ENCODE measurements around the gene TMEM127.
A peak's percentile ranks its signal among the peaks of the same experiment; 100 is the strongest.
"Not testable (repeated sequence)": the region's sequence is repeated elsewhere in the genome, so short reads cannot be mapped to it uniquely, and the experiment has no call there.

TMEM127 gene, protein sequence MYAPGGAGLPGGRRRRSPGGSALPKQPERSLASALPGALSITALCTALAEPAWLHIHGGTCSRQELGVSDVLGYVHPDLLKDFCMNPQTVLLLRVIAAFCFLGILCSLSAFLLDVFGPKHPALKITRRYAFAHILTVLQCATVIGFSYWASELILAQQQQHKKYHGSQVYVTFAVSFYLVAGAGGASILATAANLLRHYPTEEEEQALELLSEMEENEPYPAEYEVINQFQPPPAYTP

DNA sequence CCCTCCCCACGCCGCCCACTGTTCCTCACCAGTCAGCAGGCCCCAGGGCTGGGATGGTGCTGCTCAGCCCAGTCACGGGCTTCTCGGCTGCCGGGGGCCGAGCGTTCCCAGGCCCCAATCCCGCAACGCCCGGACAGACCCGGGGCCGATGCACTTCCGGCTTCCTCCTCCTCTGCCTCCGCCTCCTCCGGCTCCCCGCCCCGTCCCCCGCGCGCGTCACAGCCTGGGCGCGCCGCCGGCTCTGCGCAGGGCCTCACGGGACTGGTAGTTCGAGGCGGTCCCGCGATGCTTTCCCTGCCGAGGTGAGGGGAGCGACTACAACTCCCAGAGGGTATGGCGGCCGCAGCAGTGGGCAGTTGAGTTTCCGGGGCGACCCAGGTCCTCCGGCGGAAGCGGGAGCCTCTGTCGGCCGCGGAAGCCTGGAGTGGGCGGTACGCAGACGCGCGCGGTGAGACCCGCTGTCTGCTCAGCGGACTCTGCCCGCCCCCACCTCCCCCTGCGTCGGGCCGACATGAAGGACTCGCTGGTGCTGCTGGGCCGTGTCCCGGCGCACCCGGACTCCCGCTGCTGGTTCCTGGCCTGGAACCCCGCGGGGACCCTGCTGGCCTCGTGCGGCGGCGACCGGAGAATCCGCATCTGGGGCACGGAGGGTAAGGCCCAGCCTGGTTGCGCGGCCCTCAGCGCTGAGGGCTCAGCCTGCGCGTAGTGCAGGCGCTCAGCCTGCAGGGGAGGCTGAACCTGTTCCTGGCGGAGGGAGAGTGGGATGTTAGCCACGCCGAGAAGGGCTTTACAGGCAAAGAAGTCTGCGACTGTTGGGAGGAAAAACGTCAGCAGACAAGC, at the start of gene TMEM127, which contains the start of gene CIAO1:
Gene TMEM127 (minus strand): TSS at position 158 of the 840 bp plus-strand sequence. CDS start 616 bp downstream, outside the sequence.
Gene CIAO1 (plus strand): TSS at position 386 of the 840 bp plus-strand sequence. CDS start 126 bp downstream, at position 512.
- DNase-seq: peak; percentile 72 to 91

DNA sequence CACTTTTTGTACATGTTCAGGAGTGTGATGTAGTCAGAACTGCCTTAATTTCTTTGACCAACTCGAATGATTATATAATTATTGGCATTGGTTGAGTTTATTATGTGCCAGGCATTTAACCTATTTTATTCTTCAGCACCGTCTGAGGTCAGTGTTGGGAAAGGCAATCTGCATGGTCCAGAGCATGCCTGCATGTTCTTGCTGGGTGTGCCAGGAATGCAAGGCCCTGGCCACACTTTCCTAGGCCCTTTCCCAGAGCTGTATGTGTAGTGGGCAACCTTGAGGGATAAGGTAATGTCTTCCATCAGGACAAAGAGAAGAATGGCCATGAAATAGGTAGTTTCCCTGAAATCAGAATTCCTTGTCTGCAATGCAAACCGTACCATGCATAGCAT, 49.2 kb upstream of the TMEM127 start:
- no peak for DNase-seq

DNA sequence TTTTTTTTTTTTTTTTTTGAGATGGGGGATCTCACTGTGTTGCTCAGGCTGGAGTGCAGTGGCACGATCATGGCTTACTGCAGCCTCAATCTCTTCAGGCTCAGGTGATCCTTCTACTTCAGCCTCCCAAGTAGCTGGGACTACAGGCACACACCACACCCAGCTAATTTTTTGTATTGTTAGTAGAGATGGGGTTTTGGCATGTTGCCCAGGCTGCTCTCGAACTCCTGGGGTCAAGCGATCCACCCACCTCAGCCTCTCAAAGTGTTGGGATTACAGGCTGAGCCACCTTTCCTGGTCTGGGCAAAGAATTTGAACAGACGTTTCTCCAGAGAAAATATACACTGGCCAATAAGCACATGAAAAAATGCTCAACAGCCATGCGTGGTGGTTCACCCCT, 42.5 kb upstream of the TMEM127 start:
- DNase-seq: peak in 1 of 2 experiments; percentile 5

DNA sequence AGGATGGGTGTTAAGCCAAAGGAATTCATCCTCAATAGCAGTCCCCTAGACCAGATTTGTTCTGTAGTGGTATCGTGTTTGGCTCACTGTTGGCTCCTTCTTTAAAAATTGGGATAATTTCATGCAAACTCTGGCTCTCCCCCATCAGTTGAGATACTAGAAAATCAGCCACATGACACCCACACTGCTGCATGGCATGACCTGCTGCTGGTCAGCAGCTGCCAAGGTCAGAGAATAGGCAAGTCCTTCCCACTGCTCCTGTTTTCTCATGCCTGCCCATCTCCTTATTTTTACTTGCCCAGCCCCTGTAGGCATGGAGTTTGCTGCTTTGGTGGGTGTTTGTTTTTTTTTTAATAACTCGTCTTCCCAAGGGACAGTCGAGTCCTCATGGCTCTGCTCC, 40.6 kb upstream of the TMEM127 start:
- no peak for DNase-seq

DNA sequence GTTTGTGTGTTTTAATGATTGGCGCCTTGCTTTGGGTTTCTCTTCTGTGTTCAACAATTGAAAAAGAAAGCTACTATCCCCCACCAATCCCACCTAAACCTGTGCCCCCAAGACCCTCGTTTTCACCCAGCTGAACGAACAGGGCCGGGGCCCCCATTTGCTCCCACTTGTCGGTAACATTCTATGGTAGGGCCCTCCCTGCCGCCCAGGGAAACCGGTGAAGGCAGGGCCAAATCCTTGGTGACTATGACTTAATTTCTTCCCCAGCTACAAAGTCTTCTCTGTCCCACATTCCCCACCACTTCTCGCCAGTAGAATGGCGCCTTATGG, 40.1 kb upstream of the TMEM127 start:
- DNase-seq: no peak

DNA sequence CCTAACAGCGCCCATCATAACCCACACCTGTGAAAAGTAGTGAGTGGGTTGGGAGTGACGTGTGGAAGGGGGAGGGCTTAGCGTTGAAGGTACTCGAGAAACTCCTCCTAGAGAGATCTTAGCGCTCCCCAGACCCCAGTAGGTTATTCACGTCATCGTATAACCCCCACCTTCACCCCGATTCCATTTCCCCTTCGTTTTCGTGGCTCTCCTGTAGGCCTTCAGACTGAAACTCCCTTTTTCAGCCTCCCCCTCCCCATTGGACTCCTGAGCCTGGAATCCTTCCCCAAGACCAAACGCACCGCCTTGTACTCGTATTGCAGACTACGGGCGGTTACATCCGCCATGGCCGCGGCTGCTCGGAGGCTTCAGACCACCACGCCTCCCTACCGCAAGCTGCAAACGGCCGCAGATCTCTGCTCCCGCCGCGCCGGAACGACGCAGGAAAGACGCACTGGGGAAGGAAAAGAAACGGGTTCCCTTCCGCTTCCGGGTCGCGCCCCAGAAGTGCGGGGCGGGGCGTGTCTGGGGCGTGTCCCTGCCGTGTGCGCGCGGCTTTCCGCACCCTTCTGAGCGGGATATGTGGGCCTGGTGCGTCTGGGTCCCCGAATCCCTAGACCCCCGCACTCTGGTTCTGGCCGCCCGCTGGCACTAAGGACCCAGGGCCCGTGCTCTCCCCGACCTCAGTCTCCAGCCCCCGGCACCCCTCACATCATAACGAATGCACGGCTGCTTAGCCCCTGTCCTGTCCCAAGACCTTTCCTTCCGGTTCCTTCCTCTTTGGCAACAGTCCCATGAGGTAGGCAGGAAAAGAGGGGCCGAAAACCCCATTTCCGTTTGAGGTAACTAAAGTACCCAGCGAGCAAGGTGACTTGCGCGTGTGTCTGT, 39.5 kb upstream of the TMEM127 start, which contains the start of gene SNRNP200:
Gene SNRNP200 (minus strand): TSS at position 456 of the 888 bp plus-strand sequence. CDS start 109 bp downstream, at position 347.
- peak; percentile 75 to 77 for DNase-seq

DNA sequence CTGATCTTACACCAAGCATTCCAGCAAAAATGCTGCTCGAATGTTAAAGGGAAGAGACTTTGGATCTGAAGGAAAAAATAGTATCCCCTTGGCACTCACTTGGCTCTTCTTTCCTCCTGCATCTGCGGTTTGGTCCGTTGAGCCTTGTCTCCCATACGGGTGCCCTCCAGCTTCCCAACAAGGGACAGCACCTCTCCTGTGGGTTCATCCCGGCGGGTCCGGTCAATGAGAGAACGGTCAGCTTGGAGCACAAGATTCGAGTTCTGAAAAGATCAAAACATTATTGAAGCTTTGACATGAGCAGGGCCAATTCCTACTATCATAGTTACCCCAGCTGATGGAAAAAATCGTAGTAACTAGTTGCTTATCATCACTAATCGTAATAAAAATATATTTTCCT, 38.8 kb upstream of the TMEM127 start:
- DNase-seq: no peak

DNA sequence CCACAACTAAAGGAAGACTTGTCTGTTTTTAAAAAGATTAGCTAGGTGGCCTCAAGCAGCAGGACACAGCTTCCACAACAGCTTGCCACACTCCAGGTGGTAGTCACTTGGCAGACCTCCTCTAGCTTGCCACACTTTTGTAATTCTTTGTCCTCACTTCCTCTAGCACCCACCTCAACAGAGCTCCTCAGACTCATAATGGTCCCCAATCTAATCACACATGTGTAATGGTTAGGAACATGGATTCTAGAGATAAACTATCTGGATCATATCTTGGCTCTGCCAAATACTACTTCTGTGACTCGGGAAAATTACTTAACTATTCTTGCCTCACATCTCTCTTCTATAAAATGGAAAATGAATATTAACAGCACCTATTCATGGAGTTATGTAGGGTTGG, 36.1 kb upstream of the TMEM127 start:
- DNase-seq: no peak

DNA sequence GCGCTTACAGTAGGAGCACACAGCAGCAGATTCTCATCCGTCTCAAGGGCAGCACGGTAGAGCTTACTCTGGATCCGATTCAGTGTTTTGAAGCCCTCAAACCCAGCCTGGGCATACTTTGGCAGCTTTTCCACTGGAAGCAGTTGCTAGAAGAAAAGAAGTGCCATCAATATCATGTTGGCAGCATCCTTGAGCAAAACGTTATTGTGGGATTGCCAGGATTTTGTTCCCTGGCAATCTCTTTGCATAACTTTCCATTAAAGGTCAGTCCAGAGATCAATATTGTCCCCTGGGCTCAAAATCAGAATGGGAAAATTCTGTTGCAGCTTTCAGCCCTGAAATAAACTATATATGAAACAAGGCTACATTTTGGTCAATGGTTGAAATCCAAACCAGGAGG, 31.1 kb upstream of the TMEM127 start:
- DNase-seq: no peak

DNA sequence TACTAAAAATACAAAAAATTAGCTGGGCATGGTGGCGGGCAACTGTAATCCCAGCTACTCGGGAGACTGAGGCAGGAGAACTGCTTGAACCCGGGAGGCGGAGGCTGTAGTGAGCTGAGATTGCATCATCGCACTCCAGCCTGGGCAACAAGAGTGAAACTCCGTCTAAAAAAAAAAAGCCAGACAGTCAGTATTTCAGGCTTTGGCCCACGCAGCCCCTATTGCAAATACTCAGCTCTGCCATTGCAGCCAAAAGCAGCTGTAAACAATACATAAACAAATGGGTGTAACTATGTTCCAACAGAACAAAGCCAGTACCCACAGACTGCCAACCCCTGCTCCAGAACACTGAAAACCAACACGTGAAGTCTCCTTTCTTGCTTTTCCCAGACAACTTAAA, 28.5 kb upstream of the TMEM127 start:
- not testable (repeated sequence) for DNase-seq

DNA sequence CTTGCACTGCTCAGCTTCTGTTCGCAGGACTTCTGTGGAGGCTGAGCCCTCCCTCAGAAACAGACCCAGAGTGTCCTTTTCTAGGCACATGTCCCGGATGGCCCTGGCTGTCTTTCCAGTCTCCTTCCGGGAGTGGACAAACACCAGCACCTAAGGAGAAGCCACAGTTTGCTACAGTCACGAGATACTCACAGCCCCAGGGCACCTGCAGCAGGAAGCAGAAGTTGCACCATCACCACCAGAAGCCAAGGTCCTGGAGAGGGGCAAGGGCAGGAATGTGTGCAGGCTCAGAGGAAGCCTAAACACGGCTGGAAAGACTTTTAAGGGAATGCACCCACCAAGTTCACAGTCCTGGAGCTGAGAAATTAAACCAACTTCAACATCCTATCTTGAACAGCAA, 26.0 kb upstream of the TMEM127 start:
- no peak for DNase-seq

DNA sequence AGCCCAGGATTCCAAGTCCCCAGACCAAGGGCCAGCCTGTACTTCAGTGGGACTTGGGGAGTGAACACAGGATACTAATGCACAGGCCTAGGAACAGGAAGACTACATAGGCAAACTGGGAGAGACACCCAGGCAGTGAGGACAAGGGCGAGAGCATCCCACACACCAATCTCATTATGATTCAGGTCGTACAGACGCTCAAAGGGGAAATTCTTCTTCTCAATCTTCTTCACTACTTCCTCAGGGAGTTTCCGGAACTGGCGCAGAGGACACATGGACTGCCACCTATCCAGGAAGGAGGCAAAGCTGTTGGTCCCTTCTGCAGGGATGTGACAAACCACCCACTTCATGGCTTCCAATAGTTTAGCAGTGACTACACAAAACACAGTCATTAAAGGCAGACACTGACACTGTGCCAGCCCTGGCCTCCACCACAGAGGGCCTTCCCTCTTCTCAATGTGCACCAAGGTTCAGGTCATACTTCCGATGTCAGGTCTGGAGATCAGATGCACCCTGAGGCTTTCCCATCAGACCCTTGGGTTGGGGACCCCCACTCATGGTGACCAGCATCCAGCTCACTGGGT, 21.6 kb upstream of the TMEM127 start:
- DNase-seq: no peak

DNA sequence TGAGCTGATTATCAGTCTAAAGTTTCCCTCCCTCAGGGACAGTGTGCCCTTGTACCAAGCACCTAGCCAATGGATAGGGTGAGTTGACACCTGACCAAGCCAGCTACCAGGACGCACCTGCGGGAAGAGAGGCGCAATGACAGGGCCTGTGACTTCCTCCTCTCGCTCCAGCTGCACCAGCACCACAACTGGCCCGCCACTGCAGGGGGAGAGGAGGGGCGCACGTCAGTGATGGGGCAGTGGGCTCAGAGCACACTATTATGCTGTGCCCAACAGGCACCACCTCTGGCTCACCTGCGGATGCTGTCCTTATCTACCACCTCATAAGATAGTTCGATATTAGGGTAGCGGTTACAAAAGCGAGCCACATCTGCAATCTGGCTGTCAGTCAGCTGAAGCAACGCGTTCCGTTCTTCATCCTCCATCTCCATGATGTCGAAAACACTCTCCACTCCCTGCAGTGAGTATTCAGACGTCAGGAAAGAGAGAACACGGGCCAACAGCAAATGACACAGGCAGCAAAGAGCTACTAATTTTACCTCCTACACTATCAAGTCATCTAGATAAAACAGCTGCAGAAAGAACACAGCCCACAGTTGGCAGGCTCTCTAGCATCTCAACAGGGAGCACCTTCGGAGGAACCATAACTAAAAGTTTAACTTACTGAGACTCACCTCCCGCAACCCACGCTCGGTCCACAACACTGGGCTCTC, 11.1 kb upstream of the TMEM127 start:
- no peak for DNase-seq

DNA sequence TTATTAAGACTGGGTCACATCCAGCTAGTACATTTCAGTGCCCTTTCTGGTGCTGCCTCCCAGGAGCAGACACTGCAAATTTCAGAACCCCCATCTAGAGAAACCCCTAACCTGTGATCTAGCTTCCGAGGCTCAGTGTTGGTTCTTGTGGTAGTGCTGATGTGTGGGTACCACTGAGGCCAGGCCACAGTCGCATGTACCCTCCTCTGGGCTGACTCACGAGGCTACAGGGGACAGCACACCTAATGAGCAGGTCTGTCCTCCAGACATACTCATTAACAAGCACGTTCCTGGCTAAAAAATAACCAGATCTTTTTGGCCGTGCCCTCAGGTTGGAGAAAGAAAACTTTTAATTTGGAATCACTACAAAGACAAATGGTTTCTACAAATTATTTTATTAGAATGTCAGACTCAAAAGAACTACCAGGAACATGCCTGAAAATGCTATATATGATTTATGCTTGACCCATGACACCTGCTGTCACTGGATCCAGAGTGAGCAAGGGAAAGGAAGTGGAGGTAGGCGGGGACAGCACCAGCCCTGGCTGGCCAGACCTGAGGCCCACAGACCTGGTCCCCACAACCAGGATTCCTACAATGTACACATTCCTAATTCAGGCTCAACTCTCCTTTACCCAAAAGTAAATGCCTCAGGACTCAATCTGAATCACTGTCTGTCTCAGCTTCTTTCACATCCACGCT, 8.7 kb upstream of the TMEM127 start:
- DNase-seq: no peak

DNA sequence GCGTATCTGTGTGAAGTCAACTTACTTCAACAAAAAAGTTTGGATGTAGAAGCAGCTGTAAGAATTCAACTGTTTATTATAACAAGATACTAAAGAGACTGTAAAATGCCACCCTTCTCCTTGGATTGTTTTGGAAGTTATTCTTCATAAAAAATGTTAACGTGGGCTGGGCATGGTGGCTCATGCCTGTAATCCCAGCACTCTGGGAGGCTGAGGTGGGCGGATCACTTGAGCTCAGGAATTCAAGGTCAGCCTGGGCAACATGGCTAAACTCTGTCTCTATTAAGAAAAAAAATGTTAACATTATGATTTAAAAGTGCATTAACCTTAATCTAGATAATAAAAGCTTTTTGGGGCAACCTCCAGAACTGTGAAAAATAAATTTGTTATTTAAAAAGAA, 8.0 kb upstream of the TMEM127 start:
- DNase-seq: no peak

DNA sequence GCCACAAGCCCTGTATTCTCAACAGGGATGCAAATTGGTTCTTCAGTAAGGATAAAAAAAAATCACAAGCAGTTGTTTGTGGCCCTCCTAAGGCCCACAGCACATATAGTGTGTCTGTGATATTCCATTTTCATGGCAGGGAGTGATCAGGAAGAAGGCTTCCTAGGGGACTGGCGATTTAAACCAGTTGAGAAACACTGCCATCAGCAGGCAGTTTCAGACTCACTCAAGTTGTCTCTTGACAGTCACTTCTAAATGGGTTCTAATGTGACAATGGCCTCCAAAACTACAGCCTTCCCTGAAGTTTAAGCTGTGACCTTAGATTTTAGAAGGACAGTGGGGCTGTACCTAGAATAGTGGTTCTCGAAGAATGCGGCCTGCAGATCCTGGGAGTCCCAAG, 6.2 kb upstream of the TMEM127 start:
- DNase-seq: no peak

DNA sequence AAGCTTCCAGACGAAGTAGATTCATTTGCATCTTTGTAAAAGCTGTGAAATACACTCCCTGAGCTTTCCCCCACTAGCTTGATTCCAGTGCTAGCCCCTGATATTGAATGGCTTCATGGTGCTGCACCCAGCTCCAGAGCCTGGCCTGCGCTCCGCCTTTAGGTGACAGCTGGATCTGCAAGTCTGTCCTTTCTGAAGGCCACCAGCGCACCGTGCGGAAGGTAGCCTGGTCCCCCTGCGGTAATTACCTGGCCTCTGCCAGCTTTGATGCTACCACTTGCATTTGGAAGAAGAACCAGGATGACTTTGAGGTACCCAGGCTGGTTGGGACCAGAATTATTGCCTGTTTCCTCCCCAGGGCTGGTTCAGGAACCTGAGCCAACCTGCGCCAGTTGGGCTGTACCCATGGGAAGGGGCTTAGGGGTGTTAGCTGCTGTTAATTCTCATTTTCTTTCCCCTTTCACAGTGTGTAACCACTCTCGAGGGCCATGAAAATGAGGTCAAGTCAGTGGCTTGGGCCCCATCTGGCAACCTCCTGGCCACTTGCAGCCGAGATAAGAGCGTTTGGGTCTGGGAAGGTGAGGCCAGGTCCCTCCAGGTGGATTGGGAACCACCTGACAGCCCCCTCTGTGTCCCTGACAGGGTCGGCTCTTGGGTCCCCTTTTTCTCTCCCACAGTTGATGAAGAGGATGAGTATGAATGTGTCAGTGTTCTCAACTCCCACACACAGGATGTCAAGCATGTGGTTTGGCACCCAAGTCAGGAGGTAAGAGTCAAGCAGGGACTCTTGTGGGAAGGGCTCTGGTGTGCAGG, 1.6 kb upstream of the TMEM127 start:
- DNase-seq: no peak

DNA sequence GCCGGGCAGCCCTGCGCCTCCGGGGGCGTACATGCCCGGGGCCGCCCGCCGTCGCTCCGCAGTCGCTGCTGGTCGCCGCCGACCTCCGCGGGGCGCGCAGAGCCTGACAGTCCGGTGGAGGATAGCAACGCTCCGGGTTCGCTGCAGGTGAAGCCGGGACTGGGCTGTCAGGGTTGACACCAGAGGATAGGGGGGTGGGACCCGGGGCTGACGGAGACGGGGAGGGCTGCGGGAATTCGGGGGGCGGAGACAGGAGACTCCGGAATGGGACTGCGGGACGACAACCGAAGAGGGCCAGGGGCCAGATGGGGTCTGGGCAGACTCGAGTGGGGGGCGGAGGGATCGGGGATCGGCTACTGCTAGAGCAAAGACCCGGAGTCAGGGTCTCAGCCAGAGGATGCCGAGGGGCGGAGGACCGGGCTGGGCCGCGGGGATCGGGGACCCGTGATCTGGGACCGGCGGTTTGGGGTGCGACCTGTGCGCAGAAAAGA, 403 bp downstream of the TMEM127 start:
- DNase-seq: no peak

DNA sequence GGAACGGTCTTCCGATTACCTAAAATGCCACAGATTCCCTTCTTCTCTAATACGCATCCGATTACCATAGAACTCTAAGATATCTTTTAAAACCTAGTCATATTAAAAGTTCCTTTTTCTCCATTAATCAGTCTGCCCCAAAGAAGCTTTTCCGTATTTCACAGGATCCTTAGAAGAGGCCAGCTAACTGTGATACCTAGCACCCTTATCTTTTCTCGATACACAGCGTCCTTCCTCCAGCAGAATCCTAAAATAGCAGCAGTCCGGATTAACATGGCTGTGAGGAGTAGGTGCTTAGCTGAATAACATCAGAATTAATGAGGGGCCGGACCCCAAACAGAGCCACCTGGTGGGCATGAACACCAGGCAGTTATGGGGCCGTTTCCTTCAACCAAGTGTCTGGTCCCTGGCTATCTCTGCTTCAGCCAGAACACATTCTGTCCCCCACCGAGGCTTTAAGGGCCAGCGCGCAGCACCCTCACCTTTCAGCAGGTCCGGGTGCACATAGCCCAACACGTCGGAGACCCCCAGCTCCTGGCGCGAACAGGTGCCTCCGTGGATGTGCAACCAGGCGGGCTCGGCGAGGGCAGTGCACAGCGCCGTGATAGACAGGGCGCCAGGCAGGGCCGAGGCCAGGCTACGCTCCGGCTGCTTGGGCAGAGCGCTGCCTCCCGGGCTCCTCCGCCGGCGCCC, 995 bp downstream of the TMEM127 start:
- DNase-seq: no peak

DNA sequence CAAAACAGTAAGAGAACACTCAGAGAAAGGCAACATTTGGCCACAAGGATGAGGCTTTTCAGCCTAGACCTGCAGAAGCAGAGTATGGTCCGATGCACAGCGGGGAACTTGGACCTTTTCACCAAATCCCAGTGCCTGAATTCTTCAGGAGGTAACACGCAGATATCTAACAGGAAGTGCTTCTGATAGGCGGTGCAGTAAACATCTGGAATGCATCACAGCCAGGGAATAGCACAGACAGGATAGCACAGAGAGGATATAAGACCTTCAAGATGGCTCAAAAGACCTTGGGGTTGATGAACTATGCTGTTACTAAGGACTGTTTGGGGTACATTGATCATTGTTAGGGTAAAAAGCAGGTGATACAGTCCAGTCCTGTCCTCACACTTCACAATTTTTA, 1.7 kb downstream of the TMEM127 start:
- DNase-seq: no peak
